Endothelial cell of umbilical vein (primary cell): ENCODE data around the gene SPAG5. TPM values are rescaled to one million over a fixed set of nuclear protein-coding genes. Genes with fewer than 3 reads are reported as not detected.

Experiments used
- BruUV-seq: library from RNA; stranded (reverse); fragments of 400-500 nt; replicated peaks from 2 replicates; lab custom pipeline; 2021; lab: Mats Ljungman, UMichigan
- CTCF ChIA-PET: fragments of 300-600, 350-600 bp; sonication (Branson Sonifier 250); formaldehyde crosslinking; loops from one replicate; lab custom pipeline; 2021; ENCODE audit warnings: antibody characterized with exemption, inconsistent platforms; lab: Charles Lee
- POLR2A ChIA-PET: fragments of 300-600, 350-600 bp; sonication (Branson Sonifier 250); formaldehyde crosslinking; loops from one replicate; lab custom pipeline; 2021; ENCODE audit warnings: antibody characterized with exemption, inconsistent platforms; lab: Charles Lee
- DNase-seq: peaks from one replicate; pipeline ENCODE4 v3.0.0-alpha.2; 2011; ENCODE audit warnings: low read depth, low spot score
- FAIRE-seq: peaks from 2 replicates; lab custom pipeline; 2011; peaks lifted over from hg19 to GRCh38; lab: Jason Lieb, UNC
- H2AFZ ChIP-seq: 2 replicates; pipeline ENCODE4 v1.6.0; 2012; ENCODE audit warnings: low read depth, low read length, control low read depth, inconsistent platforms
- H3K27ac ChIP-seq: 2 replicates; pipeline ENCODE4 v1.5.1; 2011; ENCODE audit warnings: low read depth, mild to moderate bottlenecking, control low read depth, low read length, moderate library complexity; ENCODE audit not compliant: insufficient read depth
- H3K27me3 ChIP-seq, 2 experiments: 2 replicates each; pipeline versions ENCODE4 v1.6.0 to v1.6.1; 2011; ENCODE audit warnings: low read length in 2 of 2, mixed read lengths in 1 of 2; ENCODE audit not compliant: control insufficient read depth in 2 of 2, insufficient read depth in 2 of 2
- H3K36me3 ChIP-seq, 2 experiments: 2 replicates in 1 of 2; 3 replicates in 1 of 2; pipeline ENCODE4 v1.5.1; 2011; ENCODE audit warnings: low read length in 2 of 2, mild to moderate bottlenecking in 1 of 2, moderate library complexity in 1 of 2; ENCODE audit not compliant: control insufficient read depth in 2 of 2, insufficient read depth in 2 of 2; ENCODE audit errors: extremely low read depth in 1 of 2
- H3K4me1 ChIP-seq: 3 replicates; pipeline ENCODE4 v1.5.1; 2011; ENCODE audit warnings: mild to moderate bottlenecking, low read length; ENCODE audit not compliant: control insufficient read depth, insufficient read depth; ENCODE audit errors: extremely low read depth
- H3K4me2 ChIP-seq: 2 replicates; pipeline ENCODE4 v1.6.1; 2011; ENCODE audit warnings: low read length, control low read depth, mixed read lengths; ENCODE audit not compliant: insufficient read depth
- H3K4me3 ChIP-seq, 3 experiments: fragments of 200-600 bp in 1 of 3; sonication (generic), shearing (Covaris generic) in 1 of 3; replicated peaks in 1 of 3; 2 replicates each; pipeline ENCODE4 v1.5.1; 2011 to 2016; ENCODE audit warnings: control low read depth in 3 of 3, low read length in 3 of 3, mild to moderate bottlenecking in 2 of 3, inconsistent platforms in 1 of 3, low read depth in 1 of 3, moderate library complexity in 1 of 3; ENCODE audit not compliant: insufficient read depth in 1 of 3
- H3K79me2 ChIP-seq: 2 replicates; pipeline ENCODE4 v1.6.0; 2012; ENCODE audit warnings: low read length, inconsistent platforms; ENCODE audit not compliant: control insufficient read depth, insufficient read depth
- H3K9ac ChIP-seq: replicated peaks from 2 replicates; pipeline ENCODE3; 2011; ENCODE audit warnings: low read length, control low read depth; ENCODE audit not compliant: insufficient read depth; ENCODE audit errors: extremely low read depth
- H3K9me1 ChIP-seq: replicated peaks from 3 replicates; pipeline ENCODE4 v1.6.0; 2011; ENCODE audit warnings: mild to moderate bottlenecking, low read length; ENCODE audit not compliant: control insufficient read depth, insufficient read depth; ENCODE audit errors: extremely low read depth
- H3K9me3 ChIP-seq: replicated peaks from 2 replicates; pipeline ENCODE4 v1.5.1; 2012; ENCODE audit warnings: low read length, inconsistent platforms; ENCODE audit not compliant: control insufficient read depth, insufficient read depth
- H4K20me1 ChIP-seq: replicated peaks from 2 replicates; pipeline ENCODE3; 2011; ENCODE audit warnings: mild to moderate bottlenecking, low read length; ENCODE audit not compliant: control insufficient read depth, insufficient read depth; ENCODE audit errors: extremely low read depth
- CTCF ChIP-seq, 2 donors: IDR thresholded peaks; 1 replicate in 1 of 2; 2 replicates in 1 of 2; pipeline ENCODE4 v1.5.1; 2011; ENCODE audit warnings: low read length in 2 of 2, mild to moderate bottlenecking in 2 of 2, moderate library complexity in 2 of 2, control low read depth in 1 of 2, inconsistent platforms in 1 of 2, low read depth in 1 of 2; ENCODE audit not compliant: insufficient read depth in 1 of 2; ENCODE audit errors: extremely low read depth in 1 of 2
- EZH2 ChIP-seq: IDR thresholded peaks from 2 replicates; pipeline ENCODE4 v1.6.1; 2012; ENCODE audit warnings: borderline replicate concordance, low read depth, mild to moderate bottlenecking, moderate library complexity, low read length, inconsistent platforms; ENCODE audit not compliant: severe bottlenecking
- FOS ChIP-seq: IDR thresholded peaks from 2 replicates; pipeline ENCODE4 v1.6.1; 2011; ENCODE audit warnings: mild to moderate bottlenecking, low read length, moderate library complexity, borderline replicate concordance; ENCODE audit not compliant: insufficient read depth
- GATA2 ChIP-seq: IDR thresholded peaks from 2 replicates; pipeline ENCODE4 v1.7.0; 2011; ENCODE audit warnings: low read depth, mild to moderate bottlenecking, moderate library complexity, mixed read lengths, low read length; ENCODE audit not compliant: insufficient read length, insufficient read depth
- JUN ChIP-seq: IDR thresholded peaks from 2 replicates; pipeline ENCODE4 v1.6.1; 2011; ENCODE audit warnings: borderline replicate concordance, low read depth; ENCODE audit not compliant: insufficient read length, insufficient read depth
- MAX ChIP-seq: IDR thresholded peaks from 2 replicates; pipeline ENCODE4 v1.6.1; 2011; ENCODE audit not compliant: insufficient read depth, insufficient read length
- MYC ChIP-seq: IDR thresholded peaks from one replicate; pipeline ENCODE4 v1.6.1; 2011; ENCODE audit warnings: mild to moderate bottlenecking, low read depth, low read length
- POLR2A ChIP-seq: IDR thresholded peaks from 2 replicates; pipeline ENCODE4 v1.6.1; 2012; ENCODE audit warnings: low read depth, mild to moderate bottlenecking, control low read depth, low read length
- POLR2AphosphoS5 ChIP-seq: IDR thresholded peaks from 2 replicates; pipeline ENCODE4 v1.6.1; 2012; ENCODE audit warnings: low read depth, mild to moderate bottlenecking, control low read depth, low read length, moderate library complexity; ENCODE audit not compliant: insufficient read depth
- dilution Hi-C: fragments of 300-500 bp; cut with MboI; formaldehyde crosslinking; loops from one replicate; pipeline ENCODE4 v1.15.0; 2019; ENCODE audit warnings: low sequenced_read_pairs; ENCODE audit not compliant: extremely low pct_ligation_motif_present
- intact Hi-C: fragments of 100-400 bp; cut with micrococcal nuclease; formaldehyde crosslinking; loops from one replicate; pipeline ENCODE4 v1.10.0; 2022
- polyA plus RNA-seq, 4 experiments: library from polyadenylated mRNA; depleted of rRNA in 3 of 4; stranded (reverse) in 3 of 4; unstranded in 1 of 4; fragments of >200 nt; gene quantifications; 2 replicates each; pipeline versions ENCODE4 v1.2.1 to v1.2.3, GENCODE V29; 2011 to 2012; ENCODE audit warnings: missing spikeins in 1 of 4
- total RNA-seq: library from RNA; stranded (reverse); gene quantifications from 2 replicates; pipeline ENCODE4 v1.2.3, GENCODE V29; 2021

The SPAG5 gene
- total and polyA plus RNA-seq, 2 donors (not counting 3 experiments of a cell fraction or from before 2014, with no cell fraction given), result 31.7 to 85.4 TPM

- dilution Hi-C loops, result no loop called here
Observed at GRCh38 chr17:28549236-28550132, 49.3 kb downstream of the SPAG5 start.

GRCh38 chr17:28548417-28549130, 50.3 kb downstream of the SPAG5 start:
- Histone ChIP-seq H3K4me1 (peaks cover 6% of the 10 kb centered on the region), H3K36me3 (peaks cover 0 to 11% of the 10 kb centered on the region in 2 experiments), H4K20me1 (no peaks in the 10 kb centered on the region), H3K27me3 (no peaks in the 10 kb centered on the region), H3K4me2 (no peak overlapping the region), H3K27ac (no peak overlapping the region), H3K9me1 (no peaks in the 10 kb centered on the region), H3K9me3 (no peaks in the 10 kb centered on the region), H2AFZ (no peak overlapping the region), H3K4me3 (no peak overlapping the region), H3K79me2 (no peaks in the 10 kb centered on the region), H3K9ac (no peak overlapping the region)
- dilution Hi-C loops, result no loop called here
- DNase-seq (no peak), FAIRE-seq (no peak)
- TF ChIP-seq POLR2A (no peak), MYC (no peak), FOS (no peak), EZH2 (no peak), GATA2 (no peak), POLR2AphosphoS5 (no peak), JUN (no peak), MAX (no peak), CTCF (IDR thresholded peaks at IDR 0.05; ENCODE audit: extremely low read depth in 1 of 2, insufficient read depth in 1 of 2, low read depth in 1 of 2, low read length in 2 of 2) (no peak)
- ChIA-PET POLR2A (no interaction called here), CTCF (interaction anchor here (1.5 to 3.9 kb wide), 6 partner anchors 8 to 64 kb away, joined by 3 to 16 read pairs (median 8); partner anchors contain the start of genes PIGS and SPAG5)
- BruUV-seq, result no TSS peak
- intact Hi-C loops, result loop anchor here (1.0 kb wide), 2 partner anchors 51 to 65 kb away; partner anchors contain the start of gene SPAG5

More at GRCh38 chr17:28549236-28550132, 49.3 kb downstream of the SPAG5 start:
- Histone ChIP-seq H4K20me1 (no peaks in the 10 kb centered on the region), H3K27ac (no peak overlapping the region), H3K4me1 (peaks cover 6% of the 10 kb centered on the region), H3K4me2 (no peak overlapping the region), H3K9ac (no peak overlapping the region), H3K79me2 (no peaks in the 10 kb centered on the region), H3K36me3 (peaks cover 0 to 18% of the 10 kb centered on the region in 2 experiments), H3K9me3 (no peaks in the 10 kb centered on the region), H2AFZ (no peak overlapping the region), H3K4me3 (no peak overlapping the region), H3K27me3 (no peaks in the 10 kb centered on the region), H3K9me1 (no peaks in the 10 kb centered on the region)
- ChIA-PET CTCF (interaction anchor here (1.0 to 3.9 kb wide), 7 partner anchors 8 to 64 kb away, joined by 3 to 16 read pairs (median 6); partner anchors contain the start of genes PIGS and SPAG5), POLR2A (no interaction called here)
- TF ChIP-seq EZH2 (no peak), POLR2AphosphoS5 (no peak), MAX (no peak)
- FAIRE-seq, result no peak
- BruUV-seq, result no TSS peak
- intact Hi-C loops, result no loop called here
- DNase-seq, result no peak
